GM12878 (cell line): Measurements from ENCODE around the gene CHCHD6. TPM values are rescaled to one million over a fixed set of nuclear protein-coding genes. Genes with fewer than 3 reads are reported as not detected.

Experiments used
- ATAC-seq: fragments of 200-7000 bp; cut with Tn5 transposase; 3 replicates; pipeline ENCODE4 v1.9.1; 2020; ENCODE audit warnings: mild to moderate bottlenecking, moderate library complexity
- BruUV-seq: library from RNA; stranded (reverse); fragments of 400-500 nt; replicated peaks from 2 replicates; lab custom pipeline; 2021; lab: Mats Ljungman, UMichigan
- CTCF ChIA-PET: fragments of 300-600 bp; sonication (Branson Sonifier 250); formaldehyde crosslinking; extraction: SDS; loops from one replicate; lab custom pipeline; 2021; ENCODE audit warnings: inconsistent platforms; lab: Yijun Ruan, JAX
- POLR2A ChIA-PET: fragments of 350-600 bp; formaldehyde crosslinking; extraction: SDS; loops from one replicate; lab custom pipeline; 2021; ENCODE audit warnings: inconsistent platforms; lab: Charles Lee
- RAD21 ChIA-PET: fragments of 300-600 bp; sonication (Branson Sonifier 250); formaldehyde crosslinking; loops from one replicate; lab custom pipeline; 2023; ENCODE audit warnings: antibody characterized with exemption; ENCODE audit not compliant: unreplicated experiment; lab: Charles Lee
- SMC1A ChIA-PET: fragments of 300-600 bp; sonication (Branson Sonifier 250); formaldehyde crosslinking; loops from one replicate; lab custom pipeline; 2023; ENCODE audit not compliant: unreplicated experiment, uncharacterized antibody; lab: Charles Lee
- DNase-seq: peaks from one replicate; pipeline ENCODE4 v3.0.0-alpha.2; 2011; ENCODE audit warnings: low read depth, low spot score
- FAIRE-seq: peaks from 3 replicates; lab custom pipeline; 2011; peaks lifted over from hg19 to GRCh38; lab: Jason Lieb, UNC
- H2AFZ ChIP-seq: 2 replicates; pipeline ENCODE4 v1.6.0; 2011; ENCODE audit warnings: low read depth, low read length, control low read depth; ENCODE audit not compliant: control insufficient read depth
- H3K27ac ChIP-seq: 2 replicates; pipeline ENCODE4 v1.5.1; 2011; ENCODE audit warnings: control low read depth; ENCODE audit not compliant: control insufficient read depth, insufficient read depth
- H3K27me3 ChIP-seq, 2 experiments: replicated peaks in 1 of 2; 2 replicates each; pipeline versions ENCODE4 v1.6.0 to v1.6.1; 2011; ENCODE audit warnings: low read length in 1 of 2; ENCODE audit not compliant: control insufficient read depth in 2 of 2, insufficient read depth in 2 of 2
- H3K36me3 ChIP-seq, 2 experiments: 2 replicates each; pipeline ENCODE4 v1.5.1; 2011; ENCODE audit warnings: low read length in 1 of 2; ENCODE audit not compliant: control insufficient read depth in 2 of 2, insufficient read depth in 2 of 2
- H3K4me1 ChIP-seq: 2 replicates; pipeline ENCODE4 v1.6.1; 2011; ENCODE audit warnings: mild to moderate bottlenecking, low read length, moderate library complexity, mixed read lengths; ENCODE audit not compliant: control insufficient read depth, insufficient read depth
- H3K4me2 ChIP-seq: 2 replicates; pipeline ENCODE4 v1.6.0; 2011; ENCODE audit warnings: control low read depth; ENCODE audit not compliant: control insufficient read depth, insufficient read depth
- H3K4me3 ChIP-seq: fragments of 200-600 bp; sonication (generic); 2 replicates; pipeline ENCODE4 v1.5.1; 2016
- H3K79me2 ChIP-seq: 2 replicates; pipeline ENCODE4 v1.6.0; 2011; ENCODE audit warnings: low read length; ENCODE audit not compliant: control insufficient read depth, insufficient read depth
- H3K9ac ChIP-seq: 2 replicates; pipeline ENCODE4 v1.8.0; 2011; ENCODE audit warnings: low read length, control low read depth, mixed read lengths; ENCODE audit not compliant: control insufficient read depth, insufficient read depth
- H3K9me3 ChIP-seq: replicated peaks from 3 replicates; pipeline ENCODE4 v1.5.1; 2011; ENCODE audit warnings: mild to moderate bottlenecking, low read length; ENCODE audit not compliant: control insufficient read depth, insufficient read depth
- H4K20me1 ChIP-seq: 2 replicates; pipeline ENCODE4 v1.6.0; 2011; ENCODE audit not compliant: control insufficient read depth, insufficient read depth
- BHLHE40 ChIP-seq, 2 experiments: fragments of 450-650 bp in 1 of 2; IDR thresholded peaks; 2 replicates each; pipeline ENCODE4 v1.6.1; 2011 to 2017; ENCODE audit warnings: low read depth in 2 of 2, borderline replicate concordance in 1 of 2, improper control_type of control experiment in 1 of 2, low read length in 1 of 2, mild to moderate bottlenecking in 1 of 2
- CBFB ChIP-seq: IDR thresholded peaks from 2 replicates; pipeline ENCODE4 v1.6.1; 2016; ENCODE audit warnings: antibody characterized with exemption, low read depth
- ESRRA ChIP-seq: IDR thresholded peaks from 2 replicates; pipeline ENCODE4 v1.6.1; 2012; ENCODE audit warnings: mild to moderate bottlenecking, low read length, improper control_type of control experiment
- HCFC1 ChIP-seq: fragments of 150-350 bp; IDR thresholded peaks from 2 replicates; pipeline ENCODE4 v1.6.1; 2014; ENCODE audit warnings: low read length
- KAT2A ChIP-seq: conservative IDR thresholded peaks from 2 replicates; pipeline ENCODE4 v1.6.1; 2011; ENCODE audit warnings: low read depth, low read length; ENCODE audit not compliant: control insufficient read depth
- MEF2B ChIP-seq: fragments of 450-650 bp; IDR thresholded peaks from 2 replicates; pipeline ENCODE4 v1.6.1; 2018; ENCODE audit warnings: mild to moderate bottlenecking, moderate library complexity; ENCODE audit not compliant: partially characterized antibody, poor library complexity, severe bottlenecking
- TCF12 ChIP-seq: IDR thresholded peaks from 2 replicates; pipeline ENCODE4 v1.6.1; 2011; ENCODE audit warnings: low read depth, mild to moderate bottlenecking, low read length
- WGBS: methylation state at CpG from one replicate; pipeline ENCODE4 v1.1.6; 2016; ENCODE audit warnings: low lambda C conversion rate; ENCODE audit not compliant: insufficient replicate concordance, insufficient coverage; ENCODE audit errors: missing lambda C conversion rate; 5-methylcytosine and 5-hydroxymethylcytosine counted together
- in situ Hi-C: fragments of 300-500 bp; cut with MboI; formaldehyde crosslinking; loops from 9 replicates; pipeline ENCODE4 v1.14.3; 2018; ENCODE audit warnings: mixed read lengths
- intact Hi-C: fragments of 100-400 bp; cut with micrococcal nuclease; formaldehyde crosslinking; loops from one replicate; pipeline ENCODE4 v1.14.2; 2022; ENCODE audit not compliant: unreplicated experiment
- polyA plus RNA-seq, 11 experiments: library from polyadenylated mRNA; depleted of rRNA in 4 of 11; unstranded in 6 of 11; stranded (reverse) in 5 of 11; fragments of >200 nt; fragmentation: Nextera tagmentation in 4 of 11; fragmentation: Illumina TruSeq in 1 of 11; extraction: Ambion mirVana in 4 of 11; extraction: Trizol in 1 of 11; gene quantifications; 1 replicate in 1 of 11; 2 replicates in 10 of 11; pipeline versions ENCODE4 v1.2.1 to v1.2.3, GENCODE V29; 2011 to 2016; ENCODE audit warnings: inconsistent platforms in 2 of 11, missing spikeins in 2 of 11, low read depth in 1 of 11
- total RNA-seq, 4 experiments: library from RNA; depleted of rRNA in 3 of 4; stranded (reverse); fragments of >200 nt in 3 of 4; fragmentation: Illumina TruSeq in 1 of 4; extraction: Trizol in 1 of 4; gene quantifications; 2 replicates each; pipeline versions ENCODE4 v1.2.1 to v1.2.3, GENCODE V29; 2013 to 2021
- TF ChIP-seq, protein P1 (sequence below): fragments of 450-650 bp; IDR thresholded peaks from 2 replicates; pipeline ENCODE4 v1.6.1; 2017; ENCODE audit warnings: mild to moderate bottlenecking, moderate library complexity
- TF ChIP-seq, protein P2 (sequence below): IDR thresholded peaks from 2 replicates; pipeline ENCODE4 v1.6.1; 2011; ENCODE audit warnings: low read depth, low read length, improper control_type of control experiment, borderline replicate concordance

The CHCHD6 gene
- total and polyA plus RNA-seq, 10 of the 15 experiments (the other 5 are each of a cell fraction or from before 2014, with no cell fraction given): 2.7 to 16.7 (median 12.3) TPM

DNA sequence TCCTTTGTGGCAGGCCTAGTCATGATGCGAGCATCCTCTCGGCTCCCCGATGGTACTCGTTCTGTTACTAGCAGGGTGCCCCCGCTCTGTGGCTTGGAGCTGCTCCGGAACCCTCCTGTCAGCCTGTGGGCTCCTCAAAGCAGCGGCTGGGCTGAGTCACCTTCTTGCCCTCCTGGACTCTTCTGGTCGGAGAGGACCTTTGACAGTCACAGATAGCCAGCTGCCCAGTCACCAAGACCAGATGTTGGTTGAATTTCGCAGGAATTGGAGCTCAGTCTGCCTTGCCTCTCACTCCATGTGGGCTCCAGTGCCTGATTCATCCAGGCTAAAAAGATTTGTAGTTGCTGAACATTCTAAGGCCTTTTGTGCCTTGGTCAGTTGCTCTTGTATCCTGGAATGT lies 94.5 kb downstream of the CHCHD6 start:
- H3K4me3 ChIP-seq: no peak overlapping the region
- ChIA-PET RAD21 (no interaction called here), SMC1A (no interaction called here), CTCF (interaction anchor here (1.2 kb wide), 1 partner anchor 657 kb away, joined by 3 read pairs; no protein-coding TSS in a partner anchor), POLR2A (no interaction called here)
- no peak overlapping the region for H2AFZ ChIP-seq
- in situ Hi-C loops (no loop called here), intact Hi-C loops (no loop called here)
- H3K27ac ChIP-seq: no peak overlapping the region
- FAIRE-seq: no peak
- H3K9ac ChIP-seq: no peak overlapping the region
- ATAC-seq: no peak
- H3K9me3 ChIP-seq: no peaks in the 10 kb centered on the region
- H3K4me1 ChIP-seq: no peaks in the 10 kb centered on the region
- H3K36me3 ChIP-seq: no peaks in the 10 kb centered on the region; a peak in 2 of 4 replicates
- H4K20me1 ChIP-seq: no peaks in the 10 kb centered on the region
- no peaks in the 10 kb centered on the region for H3K79me2 ChIP-seq
- DNase-seq: no peak
- no peak overlapping the region for H3K4me2 ChIP-seq
- BruUV-seq: no TSS peak
- 97% methylated on average over 9 of the region's 9 CpGs for WGBS
- H3K27me3 ChIP-seq: no peaks in the 10 kb centered on the region
- TF ChIP-seq, protein P1, sequence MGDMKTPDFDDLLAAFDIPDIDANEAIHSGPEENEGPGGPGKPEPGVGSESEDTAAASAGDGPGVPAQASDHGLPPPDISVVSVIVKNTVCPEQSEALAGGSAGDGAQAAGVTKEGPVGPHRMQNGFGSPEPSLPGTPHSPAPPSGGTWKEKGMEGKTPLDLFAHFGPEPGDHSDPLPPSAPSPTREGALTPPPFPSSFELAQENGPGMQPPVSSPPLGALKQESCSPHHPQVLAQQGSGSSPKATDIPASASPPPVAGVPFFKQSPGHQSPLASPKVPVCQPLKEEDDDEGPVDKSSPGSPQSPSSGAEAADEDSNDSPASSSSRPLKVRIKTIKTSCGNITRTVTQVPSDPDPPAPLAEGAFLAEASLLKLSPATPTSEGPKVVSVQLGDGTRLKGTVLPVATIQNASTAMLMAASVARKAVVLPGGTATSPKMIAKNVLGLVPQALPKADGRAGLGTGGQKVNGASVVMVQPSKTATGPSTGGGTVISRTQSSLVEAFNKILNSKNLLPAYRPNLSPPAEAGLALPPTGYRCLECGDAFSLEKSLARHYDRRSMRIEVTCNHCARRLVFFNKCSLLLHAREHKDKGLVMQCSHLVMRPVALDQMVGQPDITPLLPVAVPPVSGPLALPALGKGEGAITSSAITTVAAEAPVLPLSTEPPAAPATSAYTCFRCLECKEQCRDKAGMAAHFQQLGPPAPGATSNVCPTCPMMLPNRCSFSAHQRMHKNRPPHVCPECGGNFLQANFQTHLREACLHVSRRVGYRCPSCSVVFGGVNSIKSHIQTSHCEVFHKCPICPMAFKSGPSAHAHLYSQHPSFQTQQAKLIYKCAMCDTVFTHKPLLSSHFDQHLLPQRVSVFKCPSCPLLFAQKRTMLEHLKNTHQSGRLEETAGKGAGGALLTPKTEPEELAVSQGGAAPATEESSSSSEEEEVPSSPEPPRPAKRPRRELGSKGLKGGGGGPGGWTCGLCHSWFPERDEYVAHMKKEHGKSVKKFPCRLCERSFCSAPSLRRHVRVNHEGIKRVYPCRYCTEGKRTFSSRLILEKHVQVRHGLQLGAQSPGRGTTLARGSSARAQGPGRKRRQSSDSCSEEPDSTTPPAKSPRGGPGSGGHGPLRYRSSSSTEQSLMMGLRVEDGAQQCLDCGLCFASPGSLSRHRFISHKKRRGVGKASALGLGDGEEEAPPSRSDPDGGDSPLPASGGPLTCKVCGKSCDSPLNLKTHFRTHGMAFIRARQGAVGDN: no peak
- TF ChIP-seq HCFC1 (no peak), CBFB (no peak)

DNA sequence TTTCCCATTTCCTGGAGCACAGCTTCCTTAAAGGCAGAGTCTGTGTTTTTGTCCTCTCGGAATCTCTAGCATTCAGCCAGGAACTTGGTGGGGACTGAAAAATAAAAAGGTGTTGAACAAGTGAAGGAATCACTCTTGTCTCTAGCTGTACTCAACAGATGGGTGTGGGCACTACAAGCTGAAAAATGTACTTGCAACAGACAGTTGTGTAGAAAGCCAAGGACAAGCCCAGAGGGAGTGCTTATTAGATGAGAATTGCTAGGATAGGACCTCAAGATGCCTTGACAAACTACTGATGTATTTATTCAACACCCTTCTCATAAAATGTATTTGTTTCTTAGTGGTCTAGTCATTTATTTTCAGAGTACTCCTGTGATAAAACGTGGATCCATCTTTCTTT lies 95.1 kb downstream of the CHCHD6 start:
- Histone ChIP-seq H2AFZ (no peak overlapping the region), H3K4me1 (no peaks in the 10 kb centered on the region), H3K4me3 (no peak overlapping the region), H3K27me3 (no peaks in the 10 kb centered on the region), H3K36me3 (no peaks in the 10 kb centered on the region; a peak in 2 of 4 replicates), H3K4me2 (no peak overlapping the region), H3K79me2 (no peaks in the 10 kb centered on the region), H3K27ac (no peak overlapping the region), H4K20me1 (no peaks in the 10 kb centered on the region), H3K9me3 (no peaks in the 10 kb centered on the region), H3K9ac (no peak overlapping the region)
- intact Hi-C loops (no loop called here), in situ Hi-C loops (no loop called here)
- ChIA-PET RAD21 (no interaction called here), POLR2A (no interaction called here), CTCF (interaction anchor here (1.2 kb wide), 1 partner anchor 657 kb away, joined by 3 read pairs; no protein-coding TSS in a partner anchor), SMC1A (no interaction called here)
- FAIRE-seq (no peak), ATAC-seq (no peak), DNase-seq (no peak)
- no TSS peak for BruUV-seq
- WGBS: 47% methylated on average over 2 of the region's 2 CpGs
- TF ChIP-seq TCF12 (no peak), MEF2B (no peak), BHLHE40 (IDR thresholded peaks at IDR 0.05; ENCODE audit: borderline replicate concordance in 1 of 2, low read depth in 2 of 2, low read length in 1 of 2) (no peak), ESRRA (no peak), KAT2A (no peak)
- TF ChIP-seq, protein P2, sequence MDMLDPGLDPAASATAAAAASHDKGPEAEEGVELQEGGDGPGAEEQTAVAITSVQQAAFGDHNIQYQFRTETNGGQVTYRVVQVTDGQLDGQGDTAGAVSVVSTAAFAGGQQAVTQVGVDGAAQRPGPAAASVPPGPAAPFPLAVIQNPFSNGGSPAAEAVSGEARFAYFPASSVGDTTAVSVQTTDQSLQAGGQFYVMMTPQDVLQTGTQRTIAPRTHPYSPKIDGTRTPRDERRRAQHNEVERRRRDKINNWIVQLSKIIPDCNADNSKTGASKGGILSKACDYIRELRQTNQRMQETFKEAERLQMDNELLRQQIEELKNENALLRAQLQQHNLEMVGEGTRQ: no peak
